Inferior parietal cortex (tissue), 1 donor: ENCODE data around the gene ARHGAP24.
"Not testable (repeated sequence)": the region's sequence is repeated elsewhere in the genome, so short reads cannot be mapped to it uniquely, and the experiment has no call there.

ENCODE experiments used
- DNase-seq: peaks from one replicate; pipeline ENCODE4 v3.0.0-alpha.2; 2016; ENCODE audit errors: extremely low spot score

The ARHGAP24 gene

GRCh38 chr4:85860066-85860740 lies 385.3 kb downstream of the ARHGAP24 start:
- DNase-seq: no peak

- no peak for DNase-seq
These were observed 386.3 kb downstream of the ARHGAP24 start for GRCh38 chr4:85861064-85861765.

- DNase-seq: no peak
These were observed 387.9 kb downstream of the ARHGAP24 start for GRCh38 chr4:85862896-85863295.

- no peak for DNase-seq
These were observed 389.6 kb downstream of the ARHGAP24 start for GRCh38 chr4:85864259-85865205.

- DNase-seq: no peak
These were observed 390.3 kb downstream of the ARHGAP24 start for GRCh38 chr4:85865256-85865655.

GRCh38 chr4:85866508-85866907 lies 391.6 kb downstream of the ARHGAP24 start:
- no peak for DNase-seq

- no peak for DNase-seq
These were observed 392.3 kb downstream of the ARHGAP24 start for GRCh38 chr4:85867271-85867670.

- no peak for DNase-seq
These were observed 394.2 kb downstream of the ARHGAP24 start for GRCh38 chr4:85869181-85869580.

- no peak for DNase-seq
These were observed 395.5 kb downstream of the ARHGAP24 start for GRCh38 chr4:85870298-85871083.

DNA sequence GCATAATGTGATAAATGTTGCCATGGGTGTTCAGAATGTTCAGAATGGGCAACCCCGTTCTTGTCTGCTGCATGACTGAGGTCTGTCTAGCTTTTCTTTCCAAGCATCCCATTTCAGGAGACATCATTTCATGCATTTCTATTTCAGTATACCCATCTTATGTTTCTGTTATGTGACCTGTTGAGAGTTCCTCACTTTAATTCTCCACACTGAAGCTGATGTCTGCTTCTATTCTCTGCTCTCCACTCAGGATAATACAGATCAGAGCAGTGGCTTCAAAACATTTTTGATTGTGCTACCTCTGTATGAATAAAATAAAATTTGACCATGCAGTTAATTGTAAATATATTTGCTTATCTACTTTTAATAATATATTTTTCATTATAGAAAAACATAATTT lies 398.6 kb downstream of the ARHGAP24 start:
- DNase-seq: no peak

DNA sequence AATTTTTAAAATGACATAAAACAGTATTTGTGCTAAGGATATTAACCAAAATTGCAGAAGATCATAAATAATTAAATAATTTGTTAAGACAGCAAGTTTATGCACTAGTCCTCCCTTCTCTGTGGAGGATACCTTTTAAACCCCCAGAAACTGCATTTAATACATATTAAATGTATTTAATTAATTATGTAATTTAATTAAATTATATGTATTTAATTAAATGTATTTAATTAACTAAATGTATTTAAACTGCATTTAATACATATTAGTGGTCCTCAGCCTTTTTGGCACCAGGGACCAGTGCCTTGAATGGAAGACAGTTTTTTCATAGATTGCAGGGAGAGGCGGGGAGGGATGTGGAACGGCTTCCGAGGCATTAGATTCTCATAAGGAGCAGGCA lies 404.6 kb downstream of the ARHGAP24 start:
- DNase-seq: no peak

GRCh38 chr4:85883180-85883579 lies 408.2 kb downstream of the ARHGAP24 start:
- no peak for DNase-seq

DNA sequence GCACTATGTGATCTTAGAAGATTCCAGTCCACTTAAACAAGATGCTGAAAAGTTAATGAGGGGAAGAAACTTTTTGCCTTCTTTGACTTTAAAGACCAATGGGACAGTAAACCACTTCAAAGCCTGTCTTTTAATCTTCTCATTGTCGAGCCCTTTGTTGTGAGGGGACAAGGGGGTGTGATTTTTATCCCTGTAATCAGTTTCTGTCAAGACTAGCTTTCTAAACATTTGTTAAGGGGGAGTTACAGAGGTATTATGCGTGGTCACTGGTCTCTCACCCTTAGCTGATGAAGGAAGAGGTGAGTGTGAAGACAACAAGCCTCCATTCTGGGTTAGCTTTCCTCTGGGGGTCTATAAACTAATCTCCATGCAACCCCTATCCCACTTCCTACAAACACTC lies 409.3 kb downstream of the ARHGAP24 start:
- no peak for DNase-seq

DNA sequence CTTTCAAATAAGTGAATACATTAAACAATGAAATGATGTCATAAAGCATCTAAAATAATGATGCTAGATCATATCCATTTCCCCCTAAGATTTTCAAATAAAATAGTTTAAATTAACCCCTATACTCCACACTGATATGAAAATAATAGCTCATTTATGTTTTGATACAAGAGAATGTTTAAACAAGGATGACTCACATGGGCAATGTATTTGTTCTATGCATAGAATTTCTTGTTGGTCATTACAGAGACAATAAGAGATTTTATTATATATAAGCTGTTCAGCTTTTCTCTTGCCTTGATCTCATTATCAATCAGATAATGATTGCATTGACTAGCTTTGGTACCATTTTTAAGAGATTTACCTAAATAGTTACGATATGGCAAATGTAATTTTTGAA lies 411.7 kb downstream of the ARHGAP24 start:
- DNase-seq: no peak

GRCh38 chr4:85889314-85889713 lies 414.4 kb downstream of the ARHGAP24 start:
- DNase-seq: no peak

DNA sequence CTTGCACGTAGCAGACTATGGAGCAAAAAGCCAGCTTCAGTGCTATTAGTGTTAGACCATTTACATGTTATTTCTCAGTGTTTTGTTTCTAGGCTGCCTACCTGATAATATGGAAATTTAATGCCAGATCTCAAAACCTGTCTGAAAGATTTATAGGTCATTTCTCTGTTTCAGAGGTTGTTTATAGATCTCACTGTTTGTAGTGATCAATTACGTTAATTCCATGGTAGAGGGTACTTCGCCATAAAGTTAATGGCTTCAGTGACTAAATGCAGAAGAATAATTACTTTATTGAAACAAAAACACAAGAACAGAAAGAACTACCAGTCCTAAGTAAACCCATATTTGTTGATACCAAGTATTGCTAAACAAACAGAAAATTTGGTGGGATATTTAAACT lies 420.8 kb downstream of the ARHGAP24 start:
- no peak for DNase-seq

DNA sequence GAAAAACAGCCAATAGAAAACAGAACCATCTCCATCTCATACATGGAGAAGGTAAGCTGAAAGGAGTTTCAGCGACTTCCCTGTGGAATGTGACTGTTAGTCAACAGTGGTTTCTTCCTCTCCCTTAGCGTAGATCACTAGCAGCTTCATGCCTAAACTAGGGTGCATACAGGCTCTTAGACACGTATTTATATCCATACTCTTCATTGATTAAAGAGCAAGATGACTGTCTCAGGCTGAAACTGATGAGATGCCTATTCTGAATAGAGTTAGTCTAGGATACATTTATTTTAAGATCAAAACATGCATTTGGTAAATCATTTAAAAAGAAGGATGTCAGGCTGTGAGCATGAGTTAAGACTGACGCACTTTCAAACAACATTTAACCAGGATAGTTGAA lies 423.3 kb downstream of the ARHGAP24 start:
- DNase-seq: no peak

GRCh38 chr4:85901500-85901899 lies 426.6 kb downstream of the ARHGAP24 start:
- no peak for DNase-seq

DNA sequence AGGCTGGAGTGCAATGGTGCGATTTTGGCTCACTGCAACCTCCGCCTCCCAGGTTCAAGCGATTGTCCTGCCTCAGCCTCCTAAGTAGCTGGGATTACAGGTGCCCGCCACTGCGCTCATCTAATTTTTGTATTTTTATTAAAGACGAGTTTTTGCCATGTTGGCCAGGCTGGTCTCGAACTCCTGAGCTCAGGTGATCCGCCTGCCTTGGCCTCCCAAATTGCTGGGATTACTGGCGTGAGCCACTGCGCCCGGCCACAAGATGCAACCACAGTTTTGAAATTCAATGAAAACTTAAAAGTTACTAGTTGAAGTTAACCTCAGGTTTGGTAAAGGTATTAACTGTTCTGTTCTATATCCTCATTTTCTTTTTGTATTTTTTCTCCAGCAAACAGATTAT lies 427.7 kb downstream of the ARHGAP24 start:
- DNase-seq: not testable (repeated sequence)

- DNase-seq: no peak
These were observed 430.8 kb downstream of the ARHGAP24 start for GRCh38 chr4:85905761-85906160.

- DNase-seq: no peak
These were observed 432.1 kb downstream of the ARHGAP24 start for GRCh38 chr4:85907001-85907400.

DNA sequence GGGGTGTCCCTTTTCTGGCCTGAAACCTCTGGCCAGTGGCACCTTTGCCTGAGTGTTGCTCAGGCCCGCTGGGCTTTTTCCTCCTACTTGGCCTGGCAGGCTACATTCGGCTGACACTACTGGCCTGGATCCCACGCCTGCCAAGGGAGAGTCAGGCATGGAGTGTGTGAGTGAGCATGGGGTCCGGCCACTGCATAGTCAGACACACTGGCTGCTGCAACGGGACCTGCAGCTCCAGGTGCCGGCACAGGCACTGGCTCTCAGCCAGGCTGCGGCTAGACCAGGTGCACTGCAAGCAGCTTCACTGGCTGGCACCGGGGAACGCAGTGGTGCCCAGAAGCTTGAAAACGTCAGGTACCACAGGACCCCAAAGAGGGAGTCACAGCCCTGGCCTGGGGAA lies 434.9 kb downstream of the ARHGAP24 start:
- no peak for DNase-seq
